ENCODE data around the gene MALRD1. TPM values are rescaled to one million over a fixed set of nuclear protein-coding genes. Genes with fewer than 3 reads are reported as not detected.
A peak's percentile ranks its signal among the peaks of the same experiment; 100 is the strongest.

MALRD1 gene
- total and polyA plus RNA-seq, 4 donors = 0.17 to 17.9 (median 4.1) TPM

DNA sequence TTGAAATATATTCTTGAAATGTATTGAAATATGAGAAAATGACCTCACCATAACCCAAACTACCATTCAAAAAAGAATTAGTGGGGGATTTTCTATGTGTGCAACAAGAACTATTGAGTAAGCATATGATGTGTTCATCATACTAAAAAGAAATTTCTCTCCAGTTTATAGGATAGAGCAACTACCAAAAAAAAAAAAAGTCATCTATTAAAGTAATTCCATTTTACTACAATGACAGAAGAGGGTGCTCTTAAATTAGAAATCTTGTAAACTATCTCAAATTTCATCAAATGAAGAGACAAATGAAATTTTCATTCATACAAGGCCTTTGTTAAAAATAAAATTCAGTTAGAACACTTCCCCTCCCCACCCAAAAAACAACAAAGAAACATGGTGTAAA, 572.2 kb downstream of the MALRD1 start:
- TF ChIP-seq, protein P1, sequence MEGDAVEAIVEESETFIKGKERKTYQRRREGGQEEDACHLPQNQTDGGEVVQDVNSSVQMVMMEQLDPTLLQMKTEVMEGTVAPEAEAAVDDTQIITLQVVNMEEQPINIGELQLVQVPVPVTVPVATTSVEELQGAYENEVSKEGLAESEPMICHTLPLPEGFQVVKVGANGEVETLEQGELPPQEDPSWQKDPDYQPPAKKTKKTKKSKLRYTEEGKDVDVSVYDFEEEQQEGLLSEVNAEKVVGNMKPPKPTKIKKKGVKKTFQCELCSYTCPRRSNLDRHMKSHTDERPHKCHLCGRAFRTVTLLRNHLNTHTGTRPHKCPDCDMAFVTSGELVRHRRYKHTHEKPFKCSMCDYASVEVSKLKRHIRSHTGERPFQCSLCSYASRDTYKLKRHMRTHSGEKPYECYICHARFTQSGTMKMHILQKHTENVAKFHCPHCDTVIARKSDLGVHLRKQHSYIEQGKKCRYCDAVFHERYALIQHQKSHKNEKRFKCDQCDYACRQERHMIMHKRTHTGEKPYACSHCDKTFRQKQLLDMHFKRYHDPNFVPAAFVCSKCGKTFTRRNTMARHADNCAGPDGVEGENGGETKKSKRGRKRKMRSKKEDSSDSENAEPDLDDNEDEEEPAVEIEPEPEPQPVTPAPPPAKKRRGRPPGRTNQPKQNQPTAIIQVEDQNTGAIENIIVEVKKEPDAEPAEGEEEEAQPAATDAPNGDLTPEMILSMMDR (IDR thresholded peaks at IDR 0.05; ENCODE audit: control extremely low read depth, extremely low read depth) = no peak
- no peak for ATAC-seq (ENCODE audit: insufficient read depth, low FRiP score)
- peak in 2 of 3 donors; percentile 16 to 22 for DNase-seq
- H3K27ac ChIP-seq (ENCODE audit: low read depth in 1 of 2, low read length in 1 of 2) = no peak overlapping the region
- peaks cover 0 to 3% (median 0%) of the 10 kb centered on the region in 5 donors for H3K4me1 ChIP-seq (ENCODE audit: control insufficient read depth in 5 of 5, insufficient read depth in 5 of 5, low read length in 5 of 5)
- H3K9me3 ChIP-seq (ENCODE audit: control insufficient read depth in 4 of 4, insufficient read depth in 3 of 4, low read length in 3 of 4) = no peaks in the 10 kb centered on the region
- H3K36me3 ChIP-seq (ENCODE audit: control insufficient read depth in 4 of 4, insufficient read depth in 4 of 4, low read length in 4 of 4) = no peaks in the 10 kb centered on the region
- no peak overlapping the region for H3K9ac ChIP-seq (ENCODE audit: insufficient read depth in 1 of 2, low read length in 2 of 2)
- H3K4me3 ChIP-seq = no peak overlapping the region
- no peaks in the 10 kb centered on the region for H3K27me3 ChIP-seq (ENCODE audit: control insufficient read depth in 3 of 3, insufficient read depth in 3 of 3, low read length in 2 of 3)

GRCh38 chr10:19623321-19623720, 574.7 kb downstream of the MALRD1 start:
- Histone ChIP-seq H3K36me3 (ENCODE audit: control insufficient read depth in 4 of 4, insufficient read depth in 4 of 4, low read length in 4 of 4) (no peaks in the 10 kb centered on the region), H3K9ac (ENCODE audit: insufficient read depth in 1 of 2, low read length in 2 of 2) (no peak overlapping the region), H3K27ac (ENCODE audit: low read depth in 1 of 2, low read length in 1 of 2) (no peak overlapping the region), H3K4me1 (ENCODE audit: control insufficient read depth in 5 of 5, insufficient read depth in 5 of 5, low read length in 5 of 5) (no peaks in the 10 kb centered on the region), H3K27me3 (ENCODE audit: control insufficient read depth in 3 of 3, insufficient read depth in 3 of 3, low read length in 2 of 3) (no peaks in the 10 kb centered on the region), H3K9me3 (ENCODE audit: control insufficient read depth in 4 of 4, insufficient read depth in 3 of 4, low read length in 3 of 4) (no peaks in the 10 kb centered on the region), H3K4me3 (no peak overlapping the region)
- DNase-seq = no peak
- no peak for ATAC-seq (ENCODE audit: insufficient read depth, low FRiP score)
- TF ChIP-seq, protein P1 (IDR thresholded peaks at IDR 0.05; ENCODE audit: control extremely low read depth, extremely low read depth) = no peak

DNA sequence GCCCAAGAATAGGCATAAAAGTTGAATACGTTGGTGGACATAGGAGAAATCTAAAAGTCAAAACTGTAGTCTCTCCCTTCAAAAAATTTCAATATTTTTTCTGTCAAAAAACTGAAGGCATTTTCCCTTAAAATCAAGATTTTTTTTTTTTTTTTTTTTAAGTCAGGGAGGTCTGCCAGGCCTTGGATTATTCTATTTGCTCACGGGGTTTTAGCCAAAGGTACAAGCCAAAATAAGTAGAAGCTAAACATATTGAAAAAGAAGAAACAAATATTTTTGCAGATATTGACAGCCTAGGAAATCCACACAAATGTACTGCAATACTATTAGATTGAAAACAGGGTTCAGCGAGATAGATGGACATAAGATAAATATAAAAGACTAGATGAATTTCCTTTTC, 577.6 kb downstream of the MALRD1 start:
- no peak overlapping the region for H3K9ac ChIP-seq (ENCODE audit: insufficient read depth in 1 of 2, low read length in 2 of 2)
- no peak overlapping the region for H3K4me3 ChIP-seq
- H3K36me3 ChIP-seq (ENCODE audit: control insufficient read depth in 4 of 4, insufficient read depth in 4 of 4, low read length in 4 of 4) = no peaks in the 10 kb centered on the region
- no peak overlapping the region for H3K27ac ChIP-seq (ENCODE audit: low read depth in 1 of 2, low read length in 1 of 2)
- ATAC-seq (ENCODE audit: insufficient read depth, low FRiP score) (no peak), DNase-seq (no peak)
- 87 to 92% methylated on average over 3 of the region's 3 CpGs for WGBS, 2 donors
- H3K9me3 ChIP-seq (ENCODE audit: control insufficient read depth in 4 of 4, insufficient read depth in 3 of 4, low read length in 3 of 4) = no peaks in the 10 kb centered on the region
- H3K27me3 ChIP-seq (ENCODE audit: control insufficient read depth in 3 of 3, insufficient read depth in 3 of 3, low read length in 2 of 3) = no peaks in the 10 kb centered on the region
- peaks cover 0 to 17% (median 0%) of the 10 kb centered on the region in 5 donors for H3K4me1 ChIP-seq (ENCODE audit: control insufficient read depth in 5 of 5, insufficient read depth in 5 of 5, low read length in 5 of 5)
- TF ChIP-seq, protein P1 (IDR thresholded peaks at IDR 0.05; ENCODE audit: control extremely low read depth, extremely low read depth) = no peak
